HG02571 (cell line): ENCODE results near the gene MBTPS1.

ENCODE experiments used
- ATAC-seq: cut with Tn5 transposase; IDR thresholded peaks from one replicate; pipeline ENCODE4 v1.9.1; 2021; ENCODE audit warnings: mild to moderate bottlenecking, moderate library complexity; ENCODE audit not compliant: unreplicated experiment

MBTPS1 gene

DNA sequence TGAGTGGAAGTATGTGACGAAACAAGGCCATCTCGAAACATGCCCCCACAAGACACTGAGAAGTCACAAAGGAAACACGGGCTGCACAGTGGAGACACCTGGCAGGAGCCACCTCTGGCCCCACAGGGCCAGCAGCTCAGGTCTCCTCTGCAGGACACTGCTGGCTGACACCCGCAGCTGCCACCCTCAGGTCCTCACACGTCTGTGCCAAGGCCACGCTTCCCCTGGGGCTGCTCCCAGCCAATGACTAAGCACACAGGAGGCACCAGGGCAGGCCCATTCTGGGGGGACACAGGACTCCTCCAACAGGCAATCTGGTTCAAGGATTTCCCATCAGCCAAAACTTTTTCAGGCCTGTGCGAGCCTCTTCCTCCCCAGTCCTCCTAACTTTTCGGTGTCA, 36.4 kb downstream of the MBTPS1 start:
- ATAC-seq = no peak

DNA sequence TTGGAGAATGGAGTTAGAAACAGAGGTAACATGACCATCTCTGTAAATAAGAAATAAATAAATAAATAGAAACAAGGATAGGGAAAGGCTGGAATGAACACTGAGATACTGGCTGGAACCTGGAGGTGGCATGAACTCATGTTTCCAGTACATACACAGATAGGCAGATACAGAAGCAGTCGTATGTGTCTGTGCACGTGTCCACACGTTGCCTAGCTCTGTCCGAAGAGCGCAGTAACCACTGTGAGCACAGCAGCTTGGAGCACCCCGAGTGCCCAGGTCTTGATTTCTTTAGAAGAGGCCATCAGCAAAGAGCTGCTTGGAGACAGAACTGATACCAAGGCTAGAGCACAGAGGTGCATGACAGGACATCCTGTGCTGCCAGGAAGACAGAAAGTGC, 37.1 kb downstream of the MBTPS1 start:
- no peak for ATAC-seq

DNA sequence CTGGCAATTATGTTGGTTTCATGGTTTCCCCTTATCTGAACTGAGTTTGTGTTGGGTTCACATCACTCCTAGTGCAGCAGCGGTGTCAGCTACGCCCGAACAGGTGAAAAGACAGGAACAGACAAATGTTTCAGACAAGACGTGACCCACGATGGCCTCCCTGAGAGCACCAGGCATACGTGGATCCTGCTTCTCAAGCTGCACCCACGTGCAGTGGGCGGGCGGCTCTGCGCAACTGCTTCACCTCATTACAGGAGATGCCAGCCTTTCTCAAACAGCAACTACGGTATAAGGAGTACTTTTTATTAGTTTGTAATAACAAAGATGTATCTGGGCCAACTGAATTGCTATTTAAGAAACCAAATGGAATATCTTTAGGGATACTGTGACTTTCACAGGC, 41.4 kb downstream of the MBTPS1 start:
- no peak for ATAC-seq

DNA sequence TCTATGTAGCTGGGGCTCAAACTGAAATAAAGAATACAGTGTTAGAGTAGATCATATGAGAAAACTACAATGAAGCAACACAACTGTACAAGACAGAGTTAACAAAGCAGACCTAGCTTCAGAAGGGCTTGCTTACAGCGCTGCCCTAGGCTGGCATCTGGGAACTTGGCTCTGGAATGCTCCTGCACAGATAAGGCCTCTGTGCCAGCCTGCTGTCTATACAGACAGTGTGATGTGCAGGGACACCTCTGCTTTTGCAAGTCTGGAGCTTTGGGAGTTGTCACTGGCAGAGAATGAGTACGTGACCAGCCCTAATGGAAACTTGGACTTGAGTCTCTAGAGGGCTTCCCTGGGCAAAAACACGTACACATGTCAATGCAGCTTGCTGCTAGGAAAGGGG, 42.0 kb downstream of the MBTPS1 start:
- ATAC-seq = no peak

DNA sequence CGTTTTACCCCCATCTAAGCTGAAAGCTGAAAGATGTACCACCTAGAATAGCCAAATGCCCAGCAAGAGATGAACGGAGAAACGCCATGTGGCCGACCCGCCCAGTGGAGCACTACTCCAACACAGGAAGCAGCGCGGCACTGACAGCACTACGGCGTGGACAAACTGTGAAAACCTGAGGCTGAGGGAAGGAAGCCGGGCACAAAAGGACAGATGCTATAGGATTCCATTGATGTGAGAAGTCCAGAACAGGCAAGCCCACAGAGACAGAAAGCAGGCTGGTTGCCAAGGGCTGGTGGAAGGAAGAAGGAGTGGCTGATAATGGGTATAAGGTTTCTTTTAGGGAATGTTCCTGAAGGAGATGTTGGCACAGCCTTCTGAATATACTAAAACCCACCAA, 44.7 kb downstream of the MBTPS1 start:
- ATAC-seq = no peak

DNA sequence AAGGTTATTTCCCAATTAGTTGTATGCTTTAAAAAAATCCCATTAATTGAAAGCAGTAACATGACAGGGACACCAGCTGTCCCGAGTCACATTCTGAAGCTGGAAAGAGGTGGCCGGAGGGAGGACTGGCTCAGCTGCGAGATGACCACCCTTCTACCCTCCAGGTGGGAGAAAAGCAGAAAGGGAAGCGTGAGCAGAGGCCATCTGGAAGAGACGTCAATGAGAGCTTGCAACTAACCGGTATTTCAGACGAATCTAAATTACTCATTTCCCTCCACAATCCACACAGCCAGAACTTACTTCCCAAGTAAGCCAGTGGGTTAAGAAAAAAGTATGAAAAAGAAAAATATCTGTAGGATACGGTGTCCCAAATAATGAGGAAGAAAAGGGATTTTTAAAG, 45.6 kb downstream of the MBTPS1 start:
- ATAC-seq = no peak

DNA sequence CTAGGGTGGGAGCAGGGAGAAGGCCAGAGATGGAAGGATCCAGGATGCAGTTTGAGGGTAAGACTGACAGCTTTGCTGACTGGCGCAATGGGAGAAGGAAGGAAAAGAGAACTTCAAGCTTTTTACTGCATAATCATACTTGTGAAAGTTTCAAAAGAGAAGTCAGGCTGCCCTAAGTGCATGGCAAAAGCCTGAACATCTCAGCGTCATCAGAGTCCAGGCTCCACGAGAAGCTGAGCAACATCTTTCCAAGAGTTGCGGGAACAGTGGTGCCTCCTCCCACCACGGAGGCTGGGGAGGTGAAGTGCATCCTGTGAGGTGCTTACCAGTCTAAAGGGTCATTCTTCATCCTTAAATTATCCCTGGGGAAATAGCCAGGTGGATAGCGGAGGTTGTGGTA, 47.2 kb downstream of the MBTPS1 start:
- ATAC-seq = no peak

DNA sequence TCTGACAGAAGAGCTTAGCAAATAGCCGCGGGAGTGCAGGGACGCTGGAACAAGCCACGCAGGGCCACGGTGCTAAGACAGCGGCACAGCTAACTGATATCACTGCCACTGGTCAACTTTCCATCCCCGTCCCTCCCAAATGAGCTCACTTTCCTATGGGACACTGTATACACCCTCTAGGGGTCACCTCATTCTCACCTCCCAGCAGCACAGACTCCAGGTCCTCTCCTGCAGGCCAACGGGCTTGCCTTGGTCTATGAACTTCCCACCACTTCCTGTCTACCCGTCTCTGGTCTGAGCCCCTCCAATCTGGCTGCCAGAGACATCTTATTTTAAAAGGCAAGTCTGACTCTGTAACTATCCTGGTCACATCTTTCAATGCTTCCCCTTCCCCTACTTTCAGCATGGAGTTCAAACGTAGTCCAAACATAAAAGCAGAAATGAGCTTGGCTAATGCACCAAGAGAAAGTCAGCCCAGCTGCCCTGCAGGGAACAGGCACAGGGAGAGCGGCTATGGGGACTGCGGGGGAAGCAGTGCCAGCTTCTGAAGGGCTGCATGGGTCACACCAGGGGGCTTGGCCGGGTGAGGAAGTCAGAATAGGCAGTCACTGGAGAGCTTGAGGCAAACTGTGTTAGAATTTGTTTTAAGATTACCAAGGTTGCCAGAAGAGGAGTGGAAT, 47.8 kb downstream of the MBTPS1 start:
- no peak for ATAC-seq

DNA sequence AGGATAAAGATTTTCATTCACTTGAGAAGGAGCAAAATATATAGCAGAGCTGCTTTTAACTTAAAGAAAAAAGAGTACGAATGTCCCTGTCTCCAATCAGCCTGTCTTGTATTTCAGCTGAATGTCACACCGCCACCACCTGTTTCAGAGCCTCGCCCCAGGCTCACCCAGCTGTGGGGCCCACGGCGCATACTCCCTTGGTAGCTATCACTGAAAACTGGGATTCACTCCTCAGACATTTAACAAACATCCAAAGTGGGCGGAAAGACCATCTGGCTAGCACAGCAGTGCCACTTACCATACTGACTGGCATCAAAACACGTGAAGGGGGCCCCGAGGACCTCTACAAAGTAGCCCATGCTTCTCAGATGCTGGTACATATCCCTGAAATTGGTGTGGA, 48.7 kb downstream of the MBTPS1 start:
- no peak for ATAC-seq

DNA sequence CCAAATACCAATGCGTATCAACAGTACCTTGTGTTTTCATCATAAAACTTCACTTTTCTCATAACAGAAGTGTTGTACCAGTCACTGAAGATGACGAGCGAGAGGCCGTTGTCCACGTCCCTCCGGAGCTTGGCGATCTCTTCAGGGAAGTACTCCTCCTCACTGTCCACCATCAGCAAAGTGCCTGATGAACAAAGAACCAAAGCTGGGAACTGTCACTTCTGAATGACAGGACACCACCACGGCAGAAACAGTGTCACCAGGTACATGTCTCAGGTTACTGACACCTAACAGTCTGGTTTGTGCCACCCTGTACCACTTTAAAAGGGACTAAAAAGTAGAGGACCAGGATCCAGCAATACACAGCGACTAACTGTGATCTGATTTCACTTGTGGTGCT, 49.1 kb downstream of the MBTPS1 start:
- no peak for ATAC-seq

DNA sequence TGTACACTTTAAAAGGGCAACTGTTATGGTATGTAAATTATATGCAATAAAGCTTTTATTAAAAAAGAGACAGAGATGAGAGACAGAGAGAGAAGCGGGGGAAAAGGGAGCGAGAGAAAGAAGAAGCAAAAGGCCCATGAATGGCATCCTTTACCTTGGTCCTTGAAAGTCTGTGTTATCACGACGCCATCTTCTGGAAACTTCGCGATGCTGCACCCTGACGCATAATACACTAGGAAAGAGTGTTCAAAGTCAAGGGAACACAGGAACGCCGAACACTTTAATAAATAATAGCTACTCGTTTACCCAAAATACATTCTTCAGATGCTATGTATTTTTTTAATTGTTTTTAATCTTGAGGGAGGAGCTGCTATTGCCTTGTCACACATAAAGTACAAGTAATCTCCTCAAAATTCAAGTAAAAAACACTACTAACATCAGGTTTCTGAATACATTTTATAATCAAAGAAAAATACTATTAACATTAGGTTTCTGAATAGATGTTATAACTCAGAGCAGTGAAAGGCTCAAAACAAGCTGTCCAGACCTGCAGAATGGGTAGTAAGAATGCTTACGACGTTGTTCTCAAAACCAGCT, 51.1 kb downstream of the MBTPS1 start:
- ATAC-seq = no peak

DNA sequence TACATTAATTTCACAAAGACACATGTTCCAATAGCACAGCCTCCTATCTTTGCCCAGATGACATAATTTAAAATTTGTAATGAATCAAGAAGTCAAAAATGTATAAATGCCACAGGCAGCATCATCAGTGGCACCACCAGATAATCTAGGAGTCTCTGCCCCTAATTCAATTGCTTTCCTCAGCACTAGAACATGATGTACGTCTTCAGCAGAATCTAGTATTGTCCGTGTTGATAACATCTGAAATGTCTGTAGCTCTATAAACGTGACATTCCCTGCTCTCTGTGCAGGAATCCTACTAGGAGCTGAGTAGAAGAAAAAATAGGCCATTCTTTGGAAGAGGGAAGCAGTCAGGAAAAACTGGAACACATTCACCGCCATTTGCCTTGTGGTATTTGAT, 52.8 kb downstream of the MBTPS1 start:
- no peak for ATAC-seq

DNA sequence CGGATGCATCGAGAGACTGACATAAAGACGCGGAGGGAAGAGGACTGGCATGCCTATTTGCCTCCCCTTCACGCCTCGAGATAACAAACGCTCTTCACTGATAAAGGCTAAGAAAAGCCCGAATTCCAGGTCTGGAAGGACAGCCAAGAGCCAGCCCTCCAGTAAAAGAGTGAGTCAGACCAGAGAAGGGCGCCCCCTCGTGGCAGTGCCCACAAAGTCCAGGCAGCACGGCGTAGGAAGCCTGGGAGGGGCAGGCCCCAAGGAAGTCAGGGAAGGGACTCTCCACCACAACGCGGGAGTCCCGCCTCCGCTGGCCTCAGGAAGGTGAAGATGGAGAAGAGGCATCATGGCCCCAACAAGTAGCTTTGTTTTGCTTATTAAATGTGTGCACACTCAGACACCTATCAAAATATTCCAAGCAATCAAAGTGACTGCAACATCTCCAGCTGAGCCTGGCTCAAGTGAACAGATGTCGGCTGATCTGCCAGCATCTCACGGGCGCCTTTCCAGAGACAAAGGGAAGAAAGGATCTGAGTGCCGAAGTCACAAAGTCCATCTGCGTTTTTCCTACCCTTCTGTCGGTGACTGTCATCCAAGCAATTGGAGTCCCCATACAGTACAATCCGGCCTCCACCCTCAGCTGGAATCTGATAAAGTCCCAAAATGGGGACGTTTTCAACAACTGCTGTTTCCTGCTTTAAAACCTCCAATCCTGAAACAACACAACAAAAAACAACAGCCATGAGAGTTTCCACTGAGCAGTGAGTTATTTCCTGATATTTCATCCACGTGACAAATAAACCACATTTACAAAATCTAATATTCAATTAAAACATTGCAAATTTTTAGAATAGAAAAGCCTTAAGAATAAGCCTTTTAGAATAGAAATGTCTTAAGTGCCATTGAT, 53.8 kb downstream of the MBTPS1 start:
- ATAC-seq = no peak

DNA sequence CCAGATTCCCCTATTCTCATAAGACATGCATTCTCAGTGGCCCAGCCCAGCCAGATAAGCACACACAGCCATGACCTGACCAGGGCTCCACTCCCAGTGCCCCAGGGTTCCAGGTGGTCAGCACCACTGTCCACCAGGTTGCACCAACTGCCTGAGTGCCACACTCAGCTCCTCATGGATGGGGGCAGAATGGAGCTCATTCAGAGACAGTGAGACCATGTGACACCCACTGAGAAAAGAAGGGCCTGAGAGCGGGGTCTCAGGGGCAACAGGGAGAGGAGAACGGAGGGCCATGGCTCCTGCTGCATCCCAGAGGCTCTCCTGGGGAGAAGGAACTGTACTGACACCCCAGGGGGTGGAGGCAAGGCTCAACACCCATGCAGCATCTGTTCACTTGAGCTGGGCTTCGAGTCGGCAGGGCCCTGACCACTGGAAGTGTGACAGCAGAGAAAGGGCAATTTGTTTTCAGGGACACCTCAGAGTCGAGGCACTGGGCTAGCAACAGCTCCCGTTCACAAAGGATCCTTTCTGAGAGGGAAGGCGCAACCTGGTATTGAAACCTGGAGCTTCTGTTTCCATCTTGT, 55.4 kb downstream of the MBTPS1 start:
- ATAC-seq = no peak

DNA sequence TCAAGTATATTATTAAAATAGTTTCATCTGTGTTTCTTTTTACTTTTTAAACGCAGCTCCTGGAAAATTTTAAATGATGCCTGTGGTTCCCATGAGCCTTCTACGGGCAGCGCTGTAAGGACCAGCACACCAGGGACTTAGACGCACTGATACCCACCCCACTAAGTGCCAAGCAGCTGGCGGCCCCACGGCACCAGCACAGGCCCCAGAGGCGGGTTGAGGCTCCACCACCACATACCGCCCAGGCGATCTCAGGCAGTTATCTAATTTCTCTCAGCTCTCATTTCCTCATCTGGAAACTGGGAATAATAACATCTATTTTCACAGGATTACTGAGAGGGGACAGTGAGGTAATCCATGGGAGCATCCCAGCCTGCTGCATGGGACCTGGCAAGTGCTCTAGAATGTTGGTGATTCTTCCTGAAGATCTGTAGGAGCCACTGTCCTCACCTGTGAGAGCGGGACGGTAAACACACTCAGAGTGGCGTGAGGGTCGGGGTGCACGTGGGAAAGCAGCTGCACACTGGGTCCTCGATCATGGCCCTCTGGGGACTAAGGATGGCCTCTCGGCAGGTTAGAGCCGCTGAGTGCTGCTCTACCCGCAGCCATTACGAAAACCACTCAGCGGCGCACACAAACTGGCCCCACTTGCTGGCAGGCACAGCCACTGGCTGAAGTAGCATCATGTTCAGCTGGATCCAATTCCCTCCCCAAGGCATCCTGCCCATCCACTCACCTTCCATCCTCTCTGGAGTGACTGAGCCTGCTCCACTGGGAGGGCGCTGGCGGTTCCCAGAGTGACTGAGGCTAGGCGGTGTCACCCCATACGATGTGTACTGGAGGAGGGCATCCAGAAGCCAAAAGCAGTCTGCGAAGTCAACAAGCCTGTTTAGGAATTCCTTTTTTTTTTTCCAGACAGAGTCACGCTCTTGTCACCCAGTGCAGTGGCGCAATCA, 56.5 kb downstream of the MBTPS1 start:
- no peak for ATAC-seq

DNA sequence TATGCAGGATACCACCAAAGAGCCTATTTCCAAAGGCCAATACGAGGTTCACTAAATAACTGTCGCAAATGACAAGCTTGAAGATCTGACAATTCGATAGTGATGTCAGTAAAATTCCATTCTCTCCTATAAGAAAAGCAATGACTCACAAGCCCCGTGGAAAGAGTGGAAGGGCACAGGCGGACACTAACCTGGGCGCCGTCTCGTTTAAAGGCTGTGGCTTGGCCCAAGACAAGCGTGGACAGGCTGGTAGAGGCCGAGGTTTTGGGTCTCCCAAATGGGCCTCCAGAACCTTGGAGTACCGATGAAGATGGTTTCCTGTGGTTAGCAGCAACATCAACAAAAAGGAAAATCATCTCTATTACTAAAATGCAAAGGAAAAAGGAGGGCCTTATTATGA, 57.6 kb downstream of the MBTPS1 start:
- no peak for ATAC-seq

DNA sequence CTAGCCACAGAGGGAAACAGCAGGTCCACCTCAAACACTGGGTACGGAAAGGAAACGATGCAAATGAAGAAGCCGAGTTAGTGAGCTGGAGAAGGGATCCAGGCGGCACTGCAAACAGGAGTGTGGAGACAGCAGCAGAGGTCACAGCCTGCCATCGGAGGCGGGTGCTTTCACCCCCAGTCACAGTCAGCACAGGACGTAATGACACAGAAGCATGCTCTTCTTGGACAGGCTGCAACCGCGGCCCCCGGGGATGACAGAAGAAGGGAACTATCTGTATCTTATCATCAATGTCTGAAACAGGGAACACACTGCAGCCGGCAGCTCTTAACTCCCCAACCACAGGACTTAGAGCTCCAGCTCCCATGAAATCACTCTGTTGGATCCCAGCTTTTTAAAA, 58.1 kb downstream of the MBTPS1 start:
- ATAC-seq = no peak

DNA sequence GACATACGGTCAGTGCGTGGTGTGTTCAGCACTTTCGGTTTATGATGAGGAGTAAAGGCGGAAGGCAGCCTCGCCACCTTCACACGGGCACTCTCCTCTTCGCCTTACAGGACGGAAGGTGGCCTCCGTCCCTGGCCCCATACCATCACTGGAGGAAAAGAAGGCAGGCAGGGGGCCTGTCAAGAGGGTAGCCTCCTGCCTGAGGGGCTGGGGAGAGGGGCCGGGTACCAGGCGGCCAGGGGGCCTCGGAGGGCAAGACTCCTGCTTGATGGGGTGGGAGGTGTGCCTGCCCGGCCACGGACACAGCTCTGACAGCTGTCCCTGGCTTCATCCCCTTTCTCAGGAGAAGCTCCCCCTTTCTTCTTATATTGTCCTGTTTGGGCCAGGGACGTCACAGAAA, 58.5 kb downstream of the MBTPS1 start:
- ATAC-seq = no peak

DNA sequence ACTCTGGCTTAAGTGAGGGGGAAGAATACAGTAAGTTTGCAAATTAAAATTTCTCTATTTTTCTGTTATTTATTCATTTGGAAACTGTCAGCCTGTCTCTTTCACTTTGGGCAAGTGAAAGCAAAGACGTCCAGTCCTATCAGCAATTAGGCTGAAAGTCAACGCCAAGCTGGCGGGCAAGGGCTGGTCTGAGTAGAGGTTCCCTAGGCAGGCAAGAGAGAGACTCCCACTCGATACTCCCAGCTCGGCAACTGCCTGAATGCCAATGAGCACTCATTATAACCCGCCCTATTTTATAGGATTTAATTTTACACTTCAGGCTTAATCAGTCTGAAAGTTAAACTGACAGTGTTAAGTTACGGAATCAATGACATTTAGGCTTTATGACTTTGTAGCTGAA, 59.8 kb downstream of the MBTPS1 start:
- ATAC-seq = no peak

DNA sequence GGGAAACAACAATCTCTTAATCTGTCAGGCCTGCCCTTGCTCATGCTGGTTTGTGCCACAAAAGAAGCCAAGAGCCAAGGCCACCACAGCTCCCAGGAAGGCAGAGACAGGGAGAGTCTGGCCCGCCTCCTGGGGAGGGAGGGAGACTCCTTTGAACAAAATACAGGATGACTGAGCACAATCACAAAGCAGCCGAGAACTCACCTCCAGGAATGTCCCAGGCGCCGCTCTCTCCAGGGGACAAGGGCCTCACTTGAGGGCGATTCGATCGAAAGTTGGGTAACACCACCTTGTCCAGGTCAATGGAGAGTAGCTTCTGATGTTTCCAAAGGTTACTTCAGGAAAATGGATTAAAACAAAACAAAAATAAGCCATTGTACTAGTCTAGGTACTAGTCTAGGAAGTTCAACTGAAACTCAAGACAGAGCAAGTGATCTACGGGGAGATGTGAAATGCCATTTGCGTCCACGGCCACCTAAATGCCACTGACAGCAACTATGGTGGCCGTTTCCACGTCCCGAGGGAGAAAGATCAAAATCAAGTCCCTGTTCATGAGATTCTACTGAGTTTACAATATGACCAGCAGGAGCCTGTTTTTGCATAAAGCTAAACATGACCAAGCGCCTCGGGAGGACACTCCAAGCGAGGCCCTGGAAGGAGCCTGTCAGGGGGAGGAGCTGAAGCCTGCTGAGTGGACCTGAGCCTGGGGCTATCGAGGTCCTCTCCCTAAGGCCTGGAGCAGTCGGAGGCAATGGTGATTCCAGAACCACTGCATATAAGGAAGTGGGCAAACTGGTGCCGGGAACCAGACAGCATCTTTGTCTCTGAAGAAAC, 60.7 kb downstream of the MBTPS1 start:
- ATAC-seq = no peak
